RPMI8226 (cell line): Measurements from ENCODE around the gene SLC1A5.

Experiments used
- DNase-seq: peaks from one replicate; pipeline ENCODE4 v3.0.0-alpha.2; 2015

The SLC1A5 gene

GRCh38 chr19:46741447-46741846 is 46.9 kb downstream of the SLC1A5 start:
- DNase-seq, result no peak

GRCh38 chr19:46739290-46739771 is 49.1 kb downstream of the SLC1A5 start:
- no peak for DNase-seq

- DNase-seq, result no peak
Measured at GRCh38 chr19:46737761-46738171, 50.6 kb downstream of the SLC1A5 start.

- no peak for DNase-seq
Measured at GRCh38 chr19:46737298-46737654, 51.1 kb downstream of the SLC1A5 start.

- DNase-seq, result no peak
Measured at GRCh38 chr19:46736531-46737297, 51.7 kb downstream of the SLC1A5 start.

- DNase-seq, result no peak
Measured at GRCh38 chr19:46733690-46734292, 54.6 kb downstream of the SLC1A5 start.

GRCh38 chr19:46732966-46733689 is 55.3 kb downstream of the SLC1A5 start:
- no peak for DNase-seq

GRCh38 chr19:46732172-46732938 is 56.0 kb downstream of the SLC1A5 start:
- no peak for DNase-seq

- no peak for DNase-seq
Measured at GRCh38 chr19:46731584-46731983, 56.8 kb downstream of the SLC1A5 start.

- DNase-seq, result no peak
Measured at GRCh38 chr19:46731007-46731501, 57.3 kb downstream of the SLC1A5 start.

- DNase-seq, result no peak
Measured at GRCh38 chr19:46730595-46730994, 57.8 kb downstream of the SLC1A5 start.

- no peak for DNase-seq
Measured at GRCh38 chr19:46730187-46730586, 58.2 kb downstream of the SLC1A5 start.

- no peak for DNase-seq
Measured at GRCh38 chr19:46729696-46730095, 58.7 kb downstream of the SLC1A5 start.

GRCh38 chr19:46728693-46729339 is 59.6 kb downstream of the SLC1A5 start:
- peak; percentile 67 for DNase-seq

GRCh38 chr19:46728208-46728607 is 60.2 kb downstream of the SLC1A5 start:
- DNase-seq, result no peak

GRCh38 chr19:46727757-46728156 is 60.6 kb downstream of the SLC1A5 start:
- DNase-seq, result no peak

GRCh38 chr19:46726971-46727501 is 61.4 kb downstream of the SLC1A5 start:
- no peak for DNase-seq

- DNase-seq, result no peak
Measured at GRCh38 chr19:46726551-46726950, 61.8 kb downstream of the SLC1A5 start.

GRCh38 chr19:46725859-46726393 is 62.5 kb downstream of the SLC1A5 start:
- no peak for DNase-seq

- DNase-seq, result no peak
Measured at GRCh38 chr19:46725036-46725820, 63.2 kb downstream of the SLC1A5 start.
